HFF-Myc (cell line): Measurements from ENCODE around the gene MOB2.

Experiments
- DNase-seq: peaks from one replicate; pipeline ENCODE4 v3.0.0-alpha.2; 2011; ENCODE audit warnings: low read depth; ENCODE audit errors: extremely low read depth
- H3K4me3 ChIP-seq: replicated peaks from 2 replicates; pipeline ENCODE4 v1.5.1; 2011; ENCODE audit warnings: low read depth, mild to moderate bottlenecking, control low read depth, low read length
- CTCF ChIP-seq: IDR thresholded peaks from 2 replicates; pipeline ENCODE4 v1.5.1; 2012; ENCODE audit warnings: mild to moderate bottlenecking, low read depth, low read length, control low read depth; ENCODE audit errors: missing control alignments

Gene MOB2

DNA sequence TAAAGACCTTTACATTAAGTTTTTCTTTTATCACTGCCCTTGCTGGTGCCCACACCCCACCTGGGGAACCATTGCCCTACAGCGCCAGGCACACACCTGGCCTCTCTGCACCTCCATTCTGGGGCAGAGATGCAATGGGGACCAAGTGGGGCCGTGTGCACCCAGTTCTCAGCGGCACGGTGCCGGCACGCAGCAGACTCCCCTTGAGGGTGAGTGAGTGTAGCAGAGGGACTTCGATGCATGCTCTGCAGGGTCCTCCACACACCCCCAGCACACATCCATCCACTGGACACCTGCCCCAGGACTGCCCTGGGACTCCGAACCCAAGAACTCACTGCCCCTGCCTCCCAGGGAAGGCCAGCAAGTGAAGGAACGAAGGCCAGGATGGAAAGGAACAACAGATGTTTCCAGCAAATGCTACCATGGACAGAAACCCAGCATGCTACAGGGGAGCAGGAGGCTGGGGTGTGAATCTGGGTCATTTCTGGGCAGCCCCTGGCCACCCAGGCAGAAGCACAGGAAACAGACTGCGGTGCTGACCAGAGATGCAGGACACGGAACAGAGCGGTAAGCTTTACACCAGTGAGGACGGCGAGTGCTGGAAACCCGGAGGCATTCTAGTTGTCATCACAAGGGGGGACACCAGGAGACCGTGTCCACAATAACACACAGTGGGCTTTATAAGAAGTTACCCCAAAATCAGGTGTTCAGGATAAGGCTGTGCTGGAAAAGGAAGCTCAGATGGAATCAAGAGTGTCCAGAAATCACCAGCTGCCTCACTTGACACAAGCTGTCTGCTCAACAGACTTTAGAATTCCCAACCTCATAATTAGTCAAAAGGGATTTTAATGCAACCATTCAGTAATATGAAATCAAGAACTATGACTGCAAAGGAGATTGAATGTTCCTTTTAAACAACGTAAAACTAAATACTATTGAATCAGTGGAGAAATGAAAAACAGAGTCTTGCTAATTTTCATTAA is 32.7 kb upstream of the MOB2 start:
- TF ChIP-seq CTCF: no peak
- H3K4me3 ChIP-seq: no peak overlapping the region
- DNase-seq: no peak

GRCh38 chr11:1518301-1518700 is 31.7 kb upstream of the MOB2 start:
- DNase-seq: no peak
- no peak overlapping the region for H3K4me3 ChIP-seq
- no peak for TF ChIP-seq CTCF

- no peak for DNase-seq
- no peak for TF ChIP-seq CTCF
- no peak overlapping the region for H3K4me3 ChIP-seq
Measured at GRCh38 chr11:1517117-1518005, 30.8 kb upstream of the MOB2 start.

GRCh38 chr11:1516273-1517067 is 29.9 kb upstream of the MOB2 start:
- TF ChIP-seq CTCF: peak; percentile 4
- no peak overlapping the region for H3K4me3 ChIP-seq
- DNase-seq: peak; percentile 10

DNA sequence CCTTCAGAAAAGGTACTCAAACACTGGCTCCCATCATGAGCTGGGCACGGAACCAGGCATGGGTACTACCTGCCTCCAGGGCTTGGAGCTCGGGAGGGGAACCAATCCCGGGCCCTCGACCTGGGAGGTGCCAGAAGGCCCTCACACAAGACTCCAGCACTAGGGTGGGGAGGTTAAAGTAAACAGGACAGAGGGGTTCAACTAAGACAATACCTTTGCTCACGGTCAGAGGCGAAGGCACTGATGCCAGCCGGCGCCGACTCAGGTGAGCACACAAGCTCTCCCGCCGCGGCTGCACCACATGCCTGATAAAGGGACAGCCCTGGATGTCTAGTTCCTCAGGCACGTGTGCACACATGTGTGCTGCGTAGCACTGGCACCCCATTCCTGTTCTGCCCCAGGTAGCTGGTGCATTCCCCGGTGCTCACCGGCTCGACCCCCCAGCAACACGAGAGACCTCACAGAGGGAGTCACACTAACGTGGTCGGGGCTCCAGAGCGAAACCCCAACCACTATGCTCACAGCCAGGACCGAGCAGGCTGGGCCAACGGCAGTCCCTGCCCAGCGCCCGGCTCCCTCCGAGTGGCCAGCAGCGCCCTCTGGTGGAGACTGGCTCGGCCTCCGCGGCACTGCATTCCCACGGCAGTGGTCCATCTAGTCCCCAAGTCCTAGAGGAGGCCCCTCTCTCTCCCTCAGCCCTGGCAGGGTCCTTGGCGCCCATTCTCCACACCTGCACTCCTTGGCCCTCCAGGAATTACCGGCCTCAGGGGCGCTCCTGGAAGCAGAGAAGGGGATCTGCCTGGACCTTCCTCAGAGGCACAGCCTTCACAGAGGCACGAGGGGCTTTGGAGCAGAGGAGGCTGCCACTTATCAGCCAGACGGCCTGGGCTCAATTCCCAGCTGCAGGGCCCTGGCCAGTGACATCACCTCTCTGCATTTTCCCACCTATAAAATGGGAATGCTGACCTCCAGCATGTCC is 28.8 kb upstream of the MOB2 start:
- DNase-seq: no peak
- no peak overlapping the region for H3K4me3 ChIP-seq
- TF ChIP-seq CTCF: peak; percentile 94
